ENCODE results near the gene MGAT5. TPM values are rescaled to one million over a fixed set of nuclear protein-coding genes. Genes with fewer than 3 reads are reported as not detected.
A peak's percentile ranks its signal among the peaks of the same experiment; 100 is the strongest.

The MGAT5 gene
- total and polyA plus RNA-seq, 4 experiments from 2014 or later, result 4.4 to 81.3 (median 48.0) TPM

GRCh38 chr2:134435505-134435904 is 181.6 kb downstream of the MGAT5 start:
- H3K36me3 ChIP-seq (ENCODE audit: insufficient read depth, low read length), result peaks cover 24% of the 10 kb centered on the region
- Mint-ChIP-seq H3K36me3 (peaks cover 60 to 78% of the 10 kb centered on the region in 2 donors), H3K9me3 (peaks cover 0 to 2% (median 0%) of the 10 kb centered on the region in 8 donors), H3K4me3 (no peak overlapping the region), H3K27ac (peak overlapping the region in 2 of 7 donors; percentile 31 to 44), H3K4me1 (peaks cover 0 to 9% (median 2%) of the 10 kb centered on the region in 4 donors), H3K27me3 (no peaks in the 10 kb centered on the region)
- ChIA-PET CTCF (ENCODE audit: partially characterized antibody) (interaction anchor here (0.9 to 1.7 kb wide), 3 partner anchors 15 to 463 kb away, joined by 3 to 7 read pairs (median 3); no protein-coding TSS in a partner anchor), POLR2A (ENCODE audit: partially characterized antibody) (no interaction called here)
- intact Hi-C loops (cut with micrococcal nuclease), result no loop called here
- no peaks in the 10 kb centered on the region for H3K4me1 ChIP-seq (ENCODE audit: insufficient read depth, low read length)
- no peaks in the 10 kb centered on the region for H3K27me3 ChIP-seq (ENCODE audit: insufficient read depth, low read length)
- no peaks in the 10 kb centered on the region for H3K9me3 ChIP-seq (ENCODE audit: control insufficient read depth in 1 of 2, low read length in 2 of 2)
- no peak overlapping the region for H3K27ac ChIP-seq (ENCODE audit: low read depth, low read length)
- no peak overlapping the region for H3K4me3 ChIP-seq (ENCODE audit: low read length in 2 of 2)
- DNase-seq, result no peak

DNA sequence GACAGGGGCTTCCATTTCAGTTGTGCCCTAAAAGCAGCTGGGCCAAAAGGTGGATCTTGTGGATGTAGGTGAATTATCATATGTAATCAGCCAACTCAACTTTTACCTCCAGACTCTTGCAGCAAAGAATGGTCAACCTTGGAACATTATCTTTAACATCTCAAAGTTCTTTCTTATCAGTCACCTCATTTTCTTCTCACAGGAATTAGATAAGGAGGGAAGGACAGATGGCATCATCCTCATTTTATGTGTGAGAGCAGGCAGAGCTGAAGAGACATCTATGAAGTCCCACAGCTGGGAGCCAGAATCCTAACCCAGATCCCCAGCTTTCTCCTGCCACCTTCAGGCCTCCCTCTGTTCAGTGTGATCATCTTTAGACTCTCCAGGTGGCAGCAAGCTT is 182.1 kb downstream of the MGAT5 start:
- H3K4me3 ChIP-seq (ENCODE audit: low read length in 2 of 2), result no peak overlapping the region
- Mint-ChIP-seq H3K4me1 (peaks cover 0 to 8% (median 2%) of the 10 kb centered on the region in 4 donors), H3K36me3 (peaks cover 58 to 75% of the 10 kb centered on the region in 2 donors), H3K27ac (peak overlapping the region in 3 of 7 donors; percentile 44 to 79 (median 76)), H3K4me3 (no peak overlapping the region), H3K27me3 (no peaks in the 10 kb centered on the region), H3K9me3 (peaks cover 0 to under 1% (median 0%) of the 10 kb centered on the region in 8 donors)
- DNase-seq, result no peak
- peaks cover 24% of the 10 kb centered on the region for H3K36me3 ChIP-seq (ENCODE audit: insufficient read depth, low read length)
- no peaks in the 10 kb centered on the region for H3K4me1 ChIP-seq (ENCODE audit: insufficient read depth, low read length)
- ChIA-PET POLR2A (ENCODE audit: partially characterized antibody) (no interaction called here), CTCF (ENCODE audit: partially characterized antibody) (interaction anchor here (0.9 to 1.7 kb wide), 4 partner anchors 15 to 462 kb away, joined by 3 to 7 read pairs (median 4); no protein-coding TSS in a partner anchor)
- no peaks in the 10 kb centered on the region for H3K27me3 ChIP-seq (ENCODE audit: insufficient read depth, low read length)
- H3K9me3 ChIP-seq (ENCODE audit: control insufficient read depth in 1 of 2, low read length in 2 of 2), result no peaks in the 10 kb centered on the region
- H3K27ac ChIP-seq (ENCODE audit: low read depth, low read length), result no peak overlapping the region
- intact Hi-C loops (cut with micrococcal nuclease), result no loop called here

DNA sequence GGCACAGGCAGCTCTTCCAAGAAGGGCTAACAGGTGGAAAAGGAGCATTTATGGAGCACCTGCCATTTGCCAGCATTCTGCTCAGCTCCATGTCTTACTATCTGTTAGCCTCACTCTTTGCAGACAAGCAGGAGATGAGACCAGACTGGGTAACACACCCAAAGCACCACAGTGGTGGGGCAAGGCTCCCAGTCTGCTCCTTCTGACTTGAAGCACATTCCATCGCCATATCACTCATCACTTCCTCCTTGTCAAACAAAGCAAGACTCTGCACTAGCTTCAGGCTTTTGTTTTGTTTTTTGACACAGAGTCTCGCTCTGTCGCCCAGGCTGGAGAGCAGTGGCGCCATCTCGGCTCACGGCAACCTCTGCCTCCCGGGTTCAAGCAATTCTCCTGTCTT is 182.8 kb downstream of the MGAT5 start:
- Mint-ChIP-seq H3K36me3 (peaks cover 53 to 71% of the 10 kb centered on the region in 2 donors), H3K27me3 (no peaks in the 10 kb centered on the region), H3K27ac (peak overlapping the region in 1 of 7 donors; percentile 37), H3K4me1 (peaks cover 0 to 6% (median 2%) of the 10 kb centered on the region in 4 donors), H3K4me3 (no peak overlapping the region), H3K9me3 (no peaks in the 10 kb centered on the region)
- Histone ChIP-seq H3K4me3 (ENCODE audit: low read length in 2 of 2) (no peak overlapping the region), H3K27me3 (ENCODE audit: insufficient read depth, low read length) (no peaks in the 10 kb centered on the region), H3K36me3 (ENCODE audit: insufficient read depth, low read length) (peaks cover 25% of the 10 kb centered on the region), H3K27ac (ENCODE audit: low read depth, low read length) (no peak overlapping the region), H3K9me3 (ENCODE audit: control insufficient read depth in 1 of 2, low read length in 2 of 2) (no peaks in the 10 kb centered on the region), H3K4me1 (ENCODE audit: insufficient read depth, low read length) (no peaks in the 10 kb centered on the region)
- DNase-seq, result no peak
- intact Hi-C loops (cut with micrococcal nuclease), result no loop called here
- POLR2A ChIA-PET (ENCODE audit: partially characterized antibody), result no interaction called here
- CTCF ChIA-PET (ENCODE audit: partially characterized antibody), result interaction anchor here (1.3 to 1.7 kb wide), 4 partner anchors 14 to 318 kb away, joined by 3 to 7 read pairs (median 4); no protein-coding TSS in a partner anchor

DNA sequence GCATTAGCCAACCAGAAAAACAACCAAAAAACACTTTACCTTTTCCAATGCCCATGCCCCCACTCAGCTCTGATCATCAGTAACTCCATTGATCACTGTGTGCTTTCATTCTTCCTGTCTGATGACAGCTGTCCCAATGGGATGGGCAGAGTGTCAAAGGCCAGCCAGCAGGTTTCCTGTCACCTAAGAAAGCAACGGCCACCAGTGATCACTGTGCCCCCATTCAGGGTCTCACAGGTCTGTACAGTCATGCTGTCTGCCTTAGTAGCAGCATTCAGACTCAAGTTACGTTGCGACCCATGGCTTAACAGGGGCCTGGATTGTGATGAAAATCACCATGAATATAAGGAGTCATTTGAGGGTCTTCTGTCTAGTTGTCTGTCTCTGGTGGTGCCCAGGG is 184.5 kb downstream of the MGAT5 start:
- POLR2A ChIA-PET (ENCODE audit: partially characterized antibody), result no interaction called here
- Histone ChIP-seq H3K36me3 (ENCODE audit: insufficient read depth, low read length) (peaks cover 31% of the 10 kb centered on the region), H3K4me1 (ENCODE audit: insufficient read depth, low read length) (no peaks in the 10 kb centered on the region), H3K4me3 (ENCODE audit: low read length in 2 of 2) (no peak overlapping the region), H3K27ac (ENCODE audit: low read depth, low read length) (no peak overlapping the region), H3K27me3 (ENCODE audit: insufficient read depth, low read length) (no peaks in the 10 kb centered on the region), H3K9me3 (ENCODE audit: control insufficient read depth in 1 of 2, low read length in 2 of 2) (no peaks in the 10 kb centered on the region)
- no peaks in the 10 kb centered on the region for H3K9me3 Mint-ChIP-seq
- H3K27ac Mint-ChIP-seq, result peak overlapping the region in 3 of 7 donors; percentile 4 to 69 (median 31)
- H3K4me3 Mint-ChIP-seq, result no peak overlapping the region
- CTCF ChIA-PET (ENCODE audit: partially characterized antibody), result interaction anchor here (0.7 kb wide), 1 partner anchor 148 kb away, joined by 3 read pairs; no protein-coding TSS in a partner anchor
- no peaks in the 10 kb centered on the region for H3K27me3 Mint-ChIP-seq
- intact Hi-C loops (cut with micrococcal nuclease), result no loop called here
- H3K36me3 Mint-ChIP-seq, result peaks cover 54 to 69% of the 10 kb centered on the region in 2 donors
- H3K4me1 Mint-ChIP-seq, result peaks cover 0 to 5% (median 2%) of the 10 kb centered on the region in 4 donors
- DNase-seq, result no peak

- no peaks in the 10 kb centered on the region for H3K27me3 ChIP-seq (ENCODE audit: insufficient read depth, low read length)
- peaks cover 48% of the 10 kb centered on the region for H3K36me3 ChIP-seq (ENCODE audit: insufficient read depth, low read length)
- CTCF ChIA-PET (ENCODE audit: partially characterized antibody), result interaction anchor here (3.8 kb wide), 1 partner anchor 12 kb away, joined by 28 read pairs; no protein-coding TSS in a partner anchor
- H3K9me3 Mint-ChIP-seq, result no peaks in the 10 kb centered on the region
- DNase-seq, result no peak
- no peak overlapping the region for H3K4me3 Mint-ChIP-seq
- H3K9me3 ChIP-seq (ENCODE audit: control insufficient read depth in 1 of 2, low read length in 2 of 2), result no peaks in the 10 kb centered on the region
- POLR2A ChIA-PET (ENCODE audit: partially characterized antibody), result no interaction called here
- intact Hi-C loops (cut with micrococcal nuclease), result no loop called here
- H3K27me3 Mint-ChIP-seq, result no peaks in the 10 kb centered on the region
- peak overlapping the region in 3 of 7 donors; percentile 9 to 39 (median 9) for H3K27ac Mint-ChIP-seq
- peaks cover 0 to 3% (median 0%) of the 10 kb centered on the region in 4 donors for H3K4me1 Mint-ChIP-seq
- peaks cover 46 to 66% of the 10 kb centered on the region in 2 donors for H3K36me3 Mint-ChIP-seq
- no peak overlapping the region for H3K27ac ChIP-seq (ENCODE audit: low read depth, low read length)
- H3K4me3 ChIP-seq (ENCODE audit: low read length in 2 of 2), result no peak overlapping the region
- H3K4me1 ChIP-seq (ENCODE audit: insufficient read depth, low read length), result no peaks in the 10 kb centered on the region
Measured at GRCh38 chr2:134440336-134440909, 186.6 kb downstream of the MGAT5 start.

DNA sequence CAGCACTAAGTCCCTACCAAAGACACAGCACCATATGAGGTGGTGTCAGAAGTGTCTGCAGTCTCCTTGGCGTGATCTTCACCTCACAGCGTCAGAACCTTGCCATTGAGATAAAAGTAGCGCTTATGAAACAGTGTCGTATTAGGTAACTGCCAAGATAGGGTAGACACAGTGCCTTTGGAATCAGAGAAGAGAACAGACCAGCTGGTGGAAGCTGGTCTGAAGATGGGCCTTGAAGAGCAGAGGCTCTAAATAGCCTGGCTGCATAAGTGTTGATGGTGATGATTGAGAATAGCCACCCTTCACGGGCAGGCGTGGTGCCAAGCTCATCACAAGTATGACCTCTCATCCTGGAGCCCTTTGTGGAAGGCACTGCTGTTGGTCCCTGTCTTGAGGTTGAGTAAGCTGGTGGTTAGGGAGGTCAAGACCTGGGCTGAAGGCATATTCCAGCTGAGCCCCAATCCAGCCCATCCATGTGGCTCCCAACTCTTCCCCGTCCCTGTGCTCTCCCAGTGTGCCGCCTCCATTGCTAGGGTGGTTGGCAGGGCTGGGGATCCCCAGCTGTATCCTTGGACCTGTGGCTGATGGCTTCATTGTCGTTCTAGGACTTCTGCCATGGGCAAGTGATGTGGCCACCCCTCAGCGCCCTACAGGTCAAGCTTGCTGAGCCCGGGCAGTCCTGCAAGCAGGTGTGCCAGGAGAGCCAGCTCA is 187.4 kb downstream of the MGAT5 start:
- Mint-ChIP-seq H3K4me3 (no peak overlapping the region), H3K27ac (peak overlapping the region in 1 of 7 donors; percentile 70)
- POLR2A ChIA-PET (ENCODE audit: partially characterized antibody), result interaction anchor here (0.9 kb wide), 1 partner anchor 10 kb away, joined by 3 read pairs; no protein-coding TSS in a partner anchor

More for the DNA sequence above, 187.4 kb downstream of the MGAT5 start:
- intact Hi-C loops (cut with micrococcal nuclease), result no loop called here
- CTCF ChIA-PET (ENCODE audit: partially characterized antibody), result interaction anchor here (3.8 kb wide), 1 partner anchor 11 kb away, joined by 28 read pairs; no protein-coding TSS in a partner anchor
- Histone ChIP-seq H3K27ac (ENCODE audit: low read depth, low read length) (no peak overlapping the region), H3K36me3 (ENCODE audit: insufficient read depth, low read length) (peaks cover 45% of the 10 kb centered on the region), H3K9me3 (ENCODE audit: control insufficient read depth in 1 of 2, low read length in 2 of 2) (no peaks in the 10 kb centered on the region), H3K4me3 (ENCODE audit: low read length in 2 of 2) (no peak overlapping the region), H3K27me3 (ENCODE audit: insufficient read depth, low read length) (no peaks in the 10 kb centered on the region), H3K4me1 (ENCODE audit: insufficient read depth, low read length) (no peaks in the 10 kb centered on the region)
- no peaks in the 10 kb centered on the region for H3K27me3 Mint-ChIP-seq
- peaks cover 49 to 61% of the 10 kb centered on the region in 2 donors for H3K36me3 Mint-ChIP-seq
- H3K4me1 Mint-ChIP-seq, result peaks cover 0 to 3% (median 0%) of the 10 kb centered on the region in 4 donors
- no peak for DNase-seq
- no peaks in the 10 kb centered on the region for H3K9me3 Mint-ChIP-seq
